Liver (tissue), 9 donors: ENCODE results near the gene ABL2. TPM values are rescaled to one million over a fixed set of nuclear protein-coding genes. Genes with fewer than 3 reads are reported as not detected.

Experiments used
- DNase-seq: peaks from one replicate; pipeline ENCODE4 v3.0.0-alpha.2; 2017; ENCODE audit warnings: low spot score
- H3K27ac ChIP-seq, 2 donors: one replicate each; pipeline ENCODE4 v1.7.0; 2013; ENCODE audit warnings: inconsistent platforms in 2 of 2, low read length in 2 of 2, control low read depth in 1 of 2, low read depth in 1 of 2, mild to moderate bottlenecking in 1 of 2
- H3K27me3 ChIP-seq, 4 donors: one replicate each; pipeline versions ENCODE4 v1.6.1 to v1.7.0; 2013; ENCODE audit warnings: low read length in 3 of 4, inconsistent platforms in 1 of 4, mild to moderate bottlenecking in 1 of 4, moderate library complexity in 1 of 4; ENCODE audit not compliant: control insufficient read depth in 4 of 4, insufficient read depth in 4 of 4
- H3K36me3 ChIP-seq, 4 donors: one replicate each; pipeline versions ENCODE4 v1.6.1 to v1.7.0; 2013; ENCODE audit warnings: low read length in 3 of 4, mild to moderate bottlenecking in 3 of 4, low read depth in 1 of 4, moderate library complexity in 1 of 4; ENCODE audit not compliant: control insufficient read depth in 4 of 4, insufficient read depth in 3 of 4
- H3K4me1 ChIP-seq, 4 donors: one replicate each; pipeline versions ENCODE4 v1.6.1 to v1.7.0; 2013; ENCODE audit warnings: low read length in 3 of 4, mild to moderate bottlenecking in 3 of 4, moderate library complexity in 1 of 4; ENCODE audit not compliant: control insufficient read depth in 4 of 4, insufficient read depth in 4 of 4
- H3K4me3 ChIP-seq, 3 donors: one replicate each; pipeline versions ENCODE4 v1.6.1 to v1.7.0; 2013; ENCODE audit warnings: low read length in 3 of 3, control low read depth in 1 of 3, low read depth in 1 of 3, mild to moderate bottlenecking in 1 of 3
- H3K9ac ChIP-seq, 2 donors: one replicate each; pipeline ENCODE4 v1.7.0; 2013; ENCODE audit warnings: low read length in 2 of 2, mild to moderate bottlenecking in 2 of 2, moderate library complexity in 2 of 2, control low read depth in 1 of 2, low read depth in 1 of 2
- H3K9me3 ChIP-seq, 4 donors: one replicate each; pipeline versions ENCODE4 v1.6.1 to v1.7.0; 2013; ENCODE audit warnings: low read length in 3 of 4; ENCODE audit not compliant: control insufficient read depth in 4 of 4
- EGR1 ChIP-seq, 2 donors: IDR thresholded peaks; 2 replicates each; pipeline ENCODE4 v1.6.1; 2016 to 2018; ENCODE audit warnings: antibody characterized with exemption in 2 of 2, low read depth in 2 of 2
- GABPA ChIP-seq, 2 donors: IDR thresholded peaks in 1 of 2; conservative IDR thresholded peaks in 1 of 2; 2 replicates each; pipeline ENCODE4 v1.6.1; 2016; ENCODE audit warnings: antibody characterized with exemption in 2 of 2, mild to moderate bottlenecking in 1 of 2, moderate library complexity in 1 of 2
- HNF4A ChIP-seq, 2 donors: conservative IDR thresholded peaks; 2 replicates each; pipeline ENCODE4 v1.6.1; 2016; ENCODE audit warnings: antibody characterized with exemption in 2 of 2, mild to moderate bottlenecking in 2 of 2
- HNF4G ChIP-seq: IDR thresholded peaks from 2 replicates; pipeline ENCODE4 v1.6.1; 2016; ENCODE audit warnings: antibody characterized with exemption
- JUND ChIP-seq, 2 donors: IDR thresholded peaks; 2 replicates each; pipeline ENCODE4 v1.6.1; 2016; ENCODE audit warnings: antibody characterized with exemption in 2 of 2
- RAD21 ChIP-seq, 2 donors: IDR thresholded peaks; 2 replicates each; pipeline ENCODE4 v1.6.1; 2016; ENCODE audit warnings: antibody characterized with exemption in 2 of 2, mild to moderate bottlenecking in 2 of 2
- REST ChIP-seq: IDR thresholded peaks from 2 replicates; pipeline ENCODE4 v1.6.1; 2016; ENCODE audit warnings: antibody characterized with exemption, mild to moderate bottlenecking
- RXRA ChIP-seq, 2 donors: IDR thresholded peaks; 2 replicates each; pipeline ENCODE4 v1.6.1; 2017 to 2018; ENCODE audit warnings: antibody characterized with exemption in 2 of 2, mild to moderate bottlenecking in 1 of 2
- SP1 ChIP-seq: IDR thresholded peaks from 2 replicates; pipeline ENCODE4 v1.6.1; 2018; ENCODE audit warnings: antibody characterized with exemption, mild to moderate bottlenecking
- YY1 ChIP-seq: IDR thresholded peaks from 2 replicates; pipeline ENCODE4 v1.6.1; 2016; ENCODE audit warnings: antibody characterized with exemption, mild to moderate bottlenecking
- whole genome bisulfite sequencing: extraction: QIAGEN DNeasy Blood & Tissue Kit; methylation state at CpG from one replicate; pipeline ENCODE4 v1.1.7; 2013; 5-methylcytosine and 5-hydroxymethylcytosine counted together
- polyA plus RNA-seq, 2 donors: library from polyadenylated mRNA; stranded (reverse) in 1 of 2; unstranded in 1 of 2; fragments of 200-250 nt in 1 of 2; fragments of >200 nt in 1 of 2; fragmentation: Nextera tagmentation in 1 of 2; extraction: Ambion mirVana in 1 of 2; gene quantifications; one replicate each; pipeline versions ENCODE4 v1.2.1 to v1.2.3, GENCODE V29; 2013 to 2015
- total RNA-seq, 2 donors: library from RNA; depleted of rRNA; stranded (reverse); fragments of >200 nt; gene quantifications; one replicate each; pipeline ENCODE4 v1.2.3, GENCODE V29; 2014
- TF ChIP-seq, protein P1 (sequence below): IDR thresholded peaks from 2 replicates; pipeline ENCODE4 v1.6.1; 2016; ENCODE audit warnings: antibody characterized with exemption
- TF ChIP-seq, protein P2 (sequence below): IDR thresholded peaks from 2 replicates; pipeline ENCODE4 v1.6.1; 2016; ENCODE audit warnings: antibody characterized with exemption
- donor health status: healthy.
- donor health status: healthy.
- donor health status: healthy.
- donor health status: healthy.
- donor health status: healthy.

The ABL2 gene
- total and polyA plus RNA-seq, 4 donors, result 1.8 to 7.8 (median 3.4) TPM

DNA sequence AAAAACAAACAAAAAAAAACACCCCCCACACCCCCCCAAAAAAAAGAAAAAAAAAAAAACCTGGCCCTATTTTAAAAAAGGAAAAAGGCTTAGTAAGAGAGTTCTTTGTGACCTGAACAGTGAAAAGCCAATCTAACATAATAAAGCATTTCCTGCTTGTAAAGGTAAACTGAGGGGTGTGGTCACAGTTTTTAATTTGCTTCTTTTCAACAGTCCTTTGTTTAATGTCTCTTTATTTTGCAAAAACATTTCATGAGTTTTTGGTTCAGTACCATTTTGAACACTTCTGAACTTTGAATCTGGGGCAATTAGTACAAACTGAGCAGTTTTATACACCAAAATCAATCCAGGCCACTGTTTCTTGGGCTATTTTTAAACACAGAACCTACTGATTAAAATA is 110.0 kb downstream of the ABL2 start:
- no peak for DNase-seq
- H3K4me1 ChIP-seq, result peaks cover 3 to 23% (median 18%) of the 10 kb centered on the region in 4 donors
- no peak overlapping the region for H3K27ac ChIP-seq

DNA sequence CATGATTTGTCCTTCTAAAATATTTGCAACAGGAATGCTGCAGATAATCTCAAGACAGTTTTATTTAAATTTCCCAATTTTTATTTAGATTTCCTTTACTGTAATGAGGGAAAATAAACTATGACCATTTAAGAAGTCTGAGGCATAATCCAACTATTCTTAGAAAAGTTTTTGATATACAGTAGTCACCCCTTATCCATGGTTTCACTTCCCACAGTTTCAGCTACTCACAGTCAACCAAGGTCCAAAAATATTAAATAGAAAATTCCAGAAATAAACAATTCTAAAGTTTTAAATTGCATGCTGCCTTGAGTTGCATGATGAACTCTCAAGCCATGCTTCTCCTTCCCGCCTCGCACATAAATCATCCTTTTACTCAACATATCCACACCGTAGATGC is 114.3 kb downstream of the ABL2 start:
- TF ChIP-seq HNF4A (conservative IDR thresholded peaks at IDR 0.05) (no peak), GABPA (IDR thresholded peaks at IDR 0.05 in 1 of 2, conservative IDR thresholded peaks at IDR 0.05 in 1 of 2) (no peak), YY1 (no peak), EGR1 (IDR thresholded peaks at IDR 0.05; ENCODE audit: low read depth in 2 of 2) (no peak)
- Histone ChIP-seq H3K27ac (no peak overlapping the region), H3K9ac (no peak overlapping the region), H3K9me3 (no peaks in the 10 kb centered on the region), H3K36me3 (peaks cover 6 to 14% (median 8%) of the 10 kb centered on the region in 4 donors), H3K4me3 (no peak overlapping the region), H3K4me1 (peaks cover 3 to 12% (median 10%) of the 10 kb centered on the region in 4 donors), H3K27me3 (no peaks in the 10 kb centered on the region)
- 98% methylated on average over 3 of the region's 3 CpGs for WGBS
- no peak for DNase-seq

More for the DNA sequence above, 110.0 kb downstream of the ABL2 start:
- Histone ChIP-seq H3K9ac (no peak overlapping the region), H3K27me3 (no peaks in the 10 kb centered on the region), H3K9me3 (no peaks in the 10 kb centered on the region), H3K36me3 (peaks cover 3 to 10% (median 6%) of the 10 kb centered on the region in 4 donors), H3K4me3 (no peak overlapping the region)
- TF ChIP-seq HNF4A (conservative IDR thresholded peaks at IDR 0.05) (peak; percentile 49 to 56), GABPA (IDR thresholded peaks at IDR 0.05 in 1 of 2, conservative IDR thresholded peaks at IDR 0.05 in 1 of 2) (no peak)

DNA sequence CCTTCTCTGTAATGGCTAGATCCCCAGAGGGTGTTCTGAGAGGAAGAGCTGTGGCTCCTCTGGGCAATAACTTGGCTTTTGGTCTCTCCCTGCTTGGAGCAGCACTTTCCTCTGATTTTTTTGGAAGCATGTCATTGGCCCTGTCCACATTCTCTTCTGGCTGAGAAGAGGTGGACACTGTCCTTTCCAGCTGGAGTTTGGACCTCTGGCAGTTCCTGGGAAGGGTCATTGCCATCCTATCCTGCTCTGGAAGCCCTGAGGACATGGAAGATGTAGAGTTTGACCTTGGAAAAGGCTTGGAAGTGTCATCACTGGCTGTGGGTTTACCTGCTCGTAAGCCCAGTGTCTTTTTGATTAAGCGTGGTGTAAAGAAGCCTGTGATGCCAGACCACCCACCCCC is 120.8 kb downstream of the ABL2 start:
- H3K9me3 ChIP-seq, result no peaks in the 10 kb centered on the region
- WGBS, result 51% methylated on average over 2 of the region's 2 CpGs
- H3K27ac ChIP-seq, result peak overlapping the region in 1 of 2 donors; percentile 3
- no peak overlapping the region for H3K9ac ChIP-seq
- H3K4me3 ChIP-seq, result no peak overlapping the region
- H3K36me3 ChIP-seq, result peaks cover 3 to 11% (median 7%) of the 10 kb centered on the region in 4 donors
- no peak for DNase-seq
- TF ChIP-seq HNF4A (conservative IDR thresholded peaks at IDR 0.05) (peak; percentile 84 to 93), JUND (IDR thresholded peaks at IDR 0.05) (no peak), EGR1 (IDR thresholded peaks at IDR 0.05; ENCODE audit: low read depth in 2 of 2) (no peak), SP1 (peak; percentile 33), HNF4G (peak; percentile 80), RAD21 (IDR thresholded peaks at IDR 0.05) (peak in 1 of 2 donors; percentile 44), RXRA (IDR thresholded peaks at IDR 0.05) (peak; percentile 79 to 91), REST (no peak), GABPA (IDR thresholded peaks at IDR 0.05 in 1 of 2, conservative IDR thresholded peaks at IDR 0.05 in 1 of 2) (no peak)
- TF ChIP-seq, protein P1, sequence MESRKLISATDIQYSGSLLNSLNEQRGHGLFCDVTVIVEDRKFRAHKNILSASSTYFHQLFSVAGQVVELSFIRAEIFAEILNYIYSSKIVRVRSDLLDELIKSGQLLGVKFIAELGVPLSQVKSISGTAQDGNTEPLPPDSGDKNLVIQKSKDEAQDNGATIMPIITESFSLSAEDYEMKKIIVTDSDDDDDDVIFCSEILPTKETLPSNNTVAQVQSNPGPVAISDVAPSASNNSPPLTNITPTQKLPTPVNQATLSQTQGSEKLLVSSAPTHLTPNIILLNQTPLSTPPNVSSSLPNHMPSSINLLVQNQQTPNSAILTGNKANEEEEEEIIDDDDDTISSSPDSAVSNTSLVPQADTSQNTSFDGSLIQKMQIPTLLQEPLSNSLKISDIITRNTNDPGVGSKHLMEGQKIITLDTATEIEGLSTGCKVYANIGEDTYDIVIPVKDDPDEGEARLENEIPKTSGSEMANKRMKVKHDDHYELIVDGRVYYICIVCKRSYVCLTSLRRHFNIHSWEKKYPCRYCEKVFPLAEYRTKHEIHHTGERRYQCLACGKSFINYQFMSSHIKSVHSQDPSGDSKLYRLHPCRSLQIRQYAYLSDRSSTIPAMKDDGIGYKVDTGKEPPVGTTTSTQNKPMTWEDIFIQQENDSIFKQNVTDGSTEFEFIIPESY, result no peak
- TF ChIP-seq, protein P2, sequence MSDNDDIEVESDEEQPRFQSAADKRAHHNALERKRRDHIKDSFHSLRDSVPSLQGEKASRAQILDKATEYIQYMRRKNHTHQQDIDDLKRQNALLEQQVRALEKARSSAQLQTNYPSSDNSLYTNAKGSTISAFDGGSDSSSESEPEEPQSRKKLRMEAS, result no peak
- no peaks in the 10 kb centered on the region for H3K27me3 ChIP-seq
- H3K4me1 ChIP-seq, result peaks cover 5 to 54% (median 47%) of the 10 kb centered on the region in 4 donors
